GM23338 (cell line): ENCODE data around the gene KAZN. TPM values are rescaled to one million over a fixed set of nuclear protein-coding genes. Genes with fewer than 3 reads are reported as not detected.

Experiments
- ATAC-seq: fragments of 200-7000 bp; cut with Tn5 transposase; 3 replicates; pipeline ENCODE4 v1.9.1; 2020
- DNase-seq: peaks from one replicate; pipeline ENCODE4 v3.0.0-alpha.2; 2015; ENCODE audit warnings: low spot score
- H2AFZ ChIP-seq: fragments of 200-600 bp; sonication (generic); 2 replicates; pipeline ENCODE4 v1.8.0; 2016; ENCODE audit warnings: antibody characterized with exemption, mild to moderate bottlenecking, moderate library complexity
- H3F3A ChIP-seq: fragments of 200-600 bp; sonication (generic); replicated peaks from 2 replicates; pipeline ENCODE4 v1.8.0; 2017; ENCODE audit warnings: antibody characterized with exemption, mixed run types, low read depth
- H3K27ac ChIP-seq: fragments of 200-600 bp; sonication (generic); 2 replicates; pipeline ENCODE4 v1.6.1; 2016; ENCODE audit warnings: low read depth
- H3K27me3 ChIP-seq: fragments of 200-600 bp; sonication (generic); 2 replicates; pipeline ENCODE4 v1.8.0; 2016; ENCODE audit warnings: mild to moderate bottlenecking, mixed run types, moderate library complexity; ENCODE audit not compliant: insufficient read depth
- H3K36me3 ChIP-seq: fragments of 200-600 bp; sonication (generic); 2 replicates; pipeline ENCODE4 v1.8.0; 2016; ENCODE audit warnings: mild to moderate bottlenecking; ENCODE audit not compliant: insufficient read depth
- H3K4me1 ChIP-seq: fragments of 200-600 bp; sonication (generic); 2 replicates; pipeline ENCODE4 v1.8.0; 2016; ENCODE audit warnings: mild to moderate bottlenecking, moderate library complexity; ENCODE audit not compliant: insufficient read depth
- H3K4me2 ChIP-seq: fragments of 200-600 bp; sonication (generic); 2 replicates; pipeline ENCODE4 v1.7.1; 2017; ENCODE audit warnings: mixed run types
- H3K4me3 ChIP-seq: fragments of 200-600 bp; sonication (generic); 2 replicates; pipeline ENCODE4 v1.6.1; 2016; ENCODE audit warnings: mixed run types
- H3K79me2 ChIP-seq: fragments of 200-600 bp; sonication (generic); replicated peaks from 2 replicates; pipeline ENCODE4 v1.8.0; 2017; ENCODE audit warnings: mild to moderate bottlenecking; ENCODE audit not compliant: insufficient read depth
- H3K9me2 ChIP-seq: fragments of 200-600 bp; sonication (generic); 2 replicates; pipeline ENCODE4 v1.8.0; 2017; ENCODE audit not compliant: insufficient read depth
- H4K20me1 ChIP-seq: fragments of 200-600 bp; sonication (generic); replicated peaks from 2 replicates; pipeline ENCODE4 v1.8.0; 2017; ENCODE audit warnings: mild to moderate bottlenecking; ENCODE audit not compliant: insufficient read depth
- H3K27ac Mint-ChIP-seq: 2 replicates; pipeline ENCODE4 v1.8.0; 2020; ENCODE audit warnings: inconsistent platforms, mild to moderate bottlenecking, moderate library complexity, mixed read lengths
- H3K27me3 Mint-ChIP-seq: 3 replicates; pipeline ENCODE4 v1.8.0; 2022; ENCODE audit warnings: low read depth, mild to moderate bottlenecking, moderate library complexity, mixed read lengths, inconsistent platforms; ENCODE audit not compliant: insufficient read depth, poor library complexity
- H3K36me3 Mint-ChIP-seq: 3 replicates; pipeline ENCODE4 v1.8.0; 2021; ENCODE audit warnings: low read depth, mild to moderate bottlenecking, inconsistent platforms, moderate library complexity, mixed read lengths
- H3K4me1 Mint-ChIP-seq: 3 replicates; pipeline ENCODE4 v1.8.0; 2020; ENCODE audit warnings: mild to moderate bottlenecking, inconsistent platforms, mixed read lengths
- H3K4me3 Mint-ChIP-seq: 3 replicates; pipeline ENCODE4 v1.8.0; 2021; ENCODE audit warnings: moderate library complexity, mild to moderate bottlenecking, inconsistent platforms, mixed read lengths
- H3K9me3 Mint-ChIP-seq: 3 replicates; pipeline ENCODE4 v1.8.0; 2020; ENCODE audit warnings: moderate library complexity, mild to moderate bottlenecking, inconsistent platforms, mixed read lengths
- CREB1 ChIP-seq: fragments of 250-450 bp; sonication (Bioruptor Pico); IDR thresholded peaks from 2 replicates; pipeline ENCODE4 v1.5.0; 2020; ENCODE audit warnings: low read depth, mild to moderate bottlenecking, moderate library complexity
- CTCF ChIP-seq, 2 experiments: fragments of 200-600 bp in 1 of 2; sonication (generic) in 1 of 2; conservative IDR thresholded peaks; 2 replicates each; pipeline versions ENCODE4 v1.5.1 to v1.6.1; 2016 to 2017; ENCODE audit warnings: antibody characterized with exemption in 2 of 2, low read depth in 2 of 2, mild to moderate bottlenecking in 2 of 2, moderate library complexity in 1 of 2
- EZH2 ChIP-seq: fragments of 200-600 bp; sonication (generic); IDR thresholded peaks from one replicate; pipeline ENCODE4 v1.8.0; 2017; ENCODE audit warnings: antibody characterized with exemption, mild to moderate bottlenecking, low read depth; ENCODE audit not compliant: unreplicated experiment
- EZH2phosphoT487 ChIP-seq: fragments of 200-600 bp; sonication (generic); IDR thresholded peaks from one replicate; pipeline ENCODE4 v1.8.1; 2018; ENCODE audit warnings: antibody characterized with exemption; ENCODE audit not compliant: unreplicated experiment
- JUNB ChIP-seq: IDR thresholded peaks from one replicate; pipeline ENCODE4 v1.6.1; 2016; ENCODE audit warnings: antibody characterized with exemption; ENCODE audit not compliant: unreplicated experiment
- NANOG ChIP-seq: IDR thresholded peaks from 2 replicates; pipeline ENCODE4 v1.6.1; 2016; ENCODE audit warnings: antibody characterized with exemption, borderline replicate concordance
- POLR2AphosphoS5 ChIP-seq: IDR thresholded peaks from 2 replicates; pipeline ENCODE4 v1.6.1; 2016; ENCODE audit warnings: antibody characterized with exemption, low read depth
- REST ChIP-seq: IDR thresholded peaks from one replicate; pipeline ENCODE4 v1.6.1; 2018; ENCODE audit warnings: antibody characterized with exemption; ENCODE audit not compliant: unreplicated experiment
- STAT1 ChIP-seq: IDR thresholded peaks from one replicate; pipeline ENCODE4 v1.6.1; 2016; ENCODE audit warnings: antibody characterized with exemption; ENCODE audit not compliant: unreplicated experiment
- ZNF114 ChIP-seq: fragments of 250-450 bp; sonication (Bioruptor Pico); IDR thresholded peaks from 2 replicates; pipeline ENCODE4 v1.5.0; 2020; ENCODE audit warnings: mild to moderate bottlenecking, moderate library complexity
- ZNF331 ChIP-seq: fragments of 250-450 bp; sonication (Bioruptor Pico); IDR thresholded peaks from 2 replicates; pipeline ENCODE4 v1.5.0; 2020; ENCODE audit warnings: low read depth, mild to moderate bottlenecking, moderate library complexity
- ZNF462 ChIP-seq: fragments of 250-450 bp; sonication (Bioruptor Pico); IDR thresholded peaks from 2 replicates; pipeline ENCODE4 v1.5.0; 2020; ENCODE audit warnings: mild to moderate bottlenecking, moderate library complexity
- polyA plus RNA-seq: library from polyadenylated mRNA; unstranded; fragments of >200 nt; fragmentation: Nextera tagmentation; extraction: Ambion mirVana; gene quantifications from 2 replicates; pipeline ENCODE4 v1.2.1, GENCODE V29; 2016
- total RNA-seq: library from RNA; depleted of rRNA; stranded (reverse); fragments of >200 nt; shearing (Covaris generic); gene quantifications from 2 replicates; pipeline ENCODE4 v1.2.3, GENCODE V29; 2014
- TF ChIP-seq, protein P1 (sequence below): IDR thresholded peaks from 2 replicates; pipeline ENCODE4 v1.6.1; 2016; ENCODE audit warnings: antibody characterized with exemption

The KAZN gene
- total and polyA plus RNA-seq, 2 experiments from 2014 or later, result 9.9 to 15.0 TPM

GRCh38 chr1:14610761-14611160, 12.3 kb downstream of the KAZN start:
- DNase-seq, result no peak
- no peak for ATAC-seq
- H3F3A ChIP-seq, result no peaks in the 10 kb centered on the region
- H3K36me3 ChIP-seq, result no peaks in the 10 kb centered on the region
- H3K27ac ChIP-seq, result no peak overlapping the region
- H3K4me1 ChIP-seq, result no peaks in the 10 kb centered on the region
- Mint-ChIP-seq H3K4me1 (peaks cover 1% of the 10 kb centered on the region; the same call in 1 of the 3 replicates), H3K36me3 (peaks cover 5% of the 10 kb centered on the region), H3K27ac (no peak overlapping the region), H3K4me3 (no peak overlapping the region), H3K27me3 (peaks cover 4% of the 10 kb centered on the region), H3K9me3 (no peaks in the 10 kb centered on the region)
- H4K20me1 ChIP-seq, result peaks cover 4% of the 10 kb centered on the region; the same call in 1 of the 2 replicates
- H3K4me2 ChIP-seq, result no peak overlapping the region
- TF ChIP-seq NANOG, result no peak
- no peak for TF ChIP-seq EZH2phosphoT487
- no peak for TF ChIP-seq EZH2
- TF ChIP-seq JUNB, result no peak
- no peak for TF ChIP-seq ZNF114 (CRISPR knock-in tag)
- TF ChIP-seq CREB1 (CRISPR knock-in tag), result no peak
- TF ChIP-seq ZNF462 (CRISPR knock-in tag), result no peak
- no peak for TF ChIP-seq REST
- no peak for TF ChIP-seq STAT1
- no peak for TF ChIP-seq ZNF331 (CRISPR knock-in tag)
- TF ChIP-seq CTCF (conservative IDR thresholded peaks at IDR 0.05; ENCODE audit: low read depth in 2 of 2), result no peak
- TF ChIP-seq, protein P1, sequence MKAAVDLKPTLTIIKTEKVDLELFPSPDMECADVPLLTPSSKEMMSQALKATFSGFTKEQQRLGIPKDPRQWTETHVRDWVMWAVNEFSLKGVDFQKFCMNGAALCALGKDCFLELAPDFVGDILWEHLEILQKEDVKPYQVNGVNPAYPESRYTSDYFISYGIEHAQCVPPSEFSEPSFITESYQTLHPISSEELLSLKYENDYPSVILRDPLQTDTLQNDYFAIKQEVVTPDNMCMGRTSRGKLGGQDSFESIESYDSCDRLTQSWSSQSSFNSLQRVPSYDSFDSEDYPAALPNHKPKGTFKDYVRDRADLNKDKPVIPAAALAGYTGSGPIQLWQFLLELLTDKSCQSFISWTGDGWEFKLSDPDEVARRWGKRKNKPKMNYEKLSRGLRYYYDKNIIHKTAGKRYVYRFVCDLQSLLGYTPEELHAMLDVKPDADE, result no peak
- no peak for TF ChIP-seq POLR2AphosphoS5
- peaks cover 62% of the 10 kb centered on the region for H3K79me2 ChIP-seq
- peaks cover 10% of the 10 kb centered on the region for H3K9me2 ChIP-seq
- H2AFZ ChIP-seq, result no peak overlapping the region
- no peak overlapping the region for H3K4me3 ChIP-seq
- H3K27me3 ChIP-seq, result no peaks in the 10 kb centered on the region
